ENCODE results near the gene ZNF763. TPM values are rescaled to one million over a fixed set of nuclear protein-coding genes. Genes with fewer than 3 reads are reported as not detected.

The ZNF763 gene
- polyA plus RNA-seq, 3 donors = 1.3 to 2.6 (median 1.7) TPM

GRCh38 chr19:11978492-11979100 is 13.8 kb downstream of the ZNF763 start:
- no peak overlapping the region for H2AFZ ChIP-seq (ENCODE audit: insufficient read depth, low read depth, low read length, poor library complexity, severe bottlenecking)
- no peaks in the 10 kb centered on the region for H3K4me1 ChIP-seq (ENCODE audit: control insufficient read depth in 1 of 2, insufficient read depth in 2 of 2, low read length in 2 of 2)
- Mint-ChIP-seq H3K4me3 (no peak overlapping the region), H3K27me3 (ENCODE audit: low read depth in 3 of 3) (peaks cover 0 to 2% (median 1%) of the 10 kb centered on the region in 3 donors), H3K4me1 (no peaks in the 10 kb centered on the region), H3K27ac (no peak overlapping the region), H3K36me3 (peaks cover 37 to 51% of the 10 kb centered on the region in 2 donors), H3K9me3 (peaks cover 39 to 93% (median 90%) of the 10 kb centered on the region in 7 donors)
- H3K27me3 ChIP-seq (ENCODE audit: control insufficient read depth in 2 of 2, insufficient read depth in 2 of 2, low read length in 2 of 2) = no peaks in the 10 kb centered on the region
- H3K9me3 ChIP-seq (replicated peaks in 1 of 2; ENCODE audit: control insufficient read depth in 1 of 2, insufficient read depth in 1 of 2, low read length in 2 of 2) = peaks cover 75 to 89% of the 10 kb centered on the region in 2 donors
- no peak overlapping the region for H3K9ac ChIP-seq (ENCODE audit: insufficient read depth, low read length, poor library complexity, severe bottlenecking)
- intact Hi-C loops (cut with micrococcal nuclease) = no loop called here
- no peaks in the 10 kb centered on the region for H4K20me1 ChIP-seq (ENCODE audit: insufficient read depth, low read length)
- no peak for TF ChIP-seq CTCF (IDR thresholded peaks at IDR 0.05)
- H3K4me3 ChIP-seq (replicated peaks in 1 of 3; ENCODE audit: low read depth in 2 of 3, low read length in 3 of 3) = peak overlapping the region in 1 of 3 experiments; percentile 42
- no peaks in the 10 kb centered on the region for H3K79me2 ChIP-seq (ENCODE audit: insufficient read depth, low read length)
- H3K4me2 ChIP-seq (replicated peaks; ENCODE audit: extremely low read depth, low read length, poor library complexity, severe bottlenecking) = no peak overlapping the region
- no CpG with 5 or more reads among the region's 9 CpGs for WGBS (ENCODE audit: insufficient coverage)
- DNase-seq = no peak
- H3K27ac ChIP-seq (ENCODE audit: low read depth in 1 of 2, low read length in 2 of 2) = no peak overlapping the region
- peaks cover 13 to 32% of the 10 kb centered on the region in 2 donors for H3K36me3 ChIP-seq (replicated peaks in 1 of 2; ENCODE audit: control insufficient read depth in 1 of 2, insufficient read depth in 2 of 2, low read length in 2 of 2)

GRCh38 chr19:11979527-11979926 is 14.7 kb downstream of the ZNF763 start:
- Histone ChIP-seq H3K9me3 (replicated peaks in 1 of 2; ENCODE audit: control insufficient read depth in 1 of 2, insufficient read depth in 1 of 2, low read length in 2 of 2) (peaks cover 75 to 87% of the 10 kb centered on the region in 2 donors), H2AFZ (ENCODE audit: insufficient read depth, low read depth, low read length, poor library complexity, severe bottlenecking) (no peak overlapping the region), H3K4me3 (replicated peaks in 1 of 3; ENCODE audit: low read depth in 2 of 3, low read length in 3 of 3) (peak overlapping the region in 1 of 3 experiments; percentile 42), H3K27ac (ENCODE audit: low read depth in 1 of 2, low read length in 2 of 2) (no peak overlapping the region), H4K20me1 (ENCODE audit: insufficient read depth, low read length) (no peaks in the 10 kb centered on the region), H3K9ac (ENCODE audit: insufficient read depth, low read length, poor library complexity, severe bottlenecking) (no peak overlapping the region), H3K4me2 (replicated peaks; ENCODE audit: extremely low read depth, low read length, poor library complexity, severe bottlenecking) (no peak overlapping the region), H3K79me2 (ENCODE audit: insufficient read depth, low read length) (no peaks in the 10 kb centered on the region), H3K4me1 (ENCODE audit: control insufficient read depth in 1 of 2, insufficient read depth in 2 of 2, low read length in 2 of 2) (no peaks in the 10 kb centered on the region), H3K36me3 (replicated peaks in 1 of 2; ENCODE audit: control insufficient read depth in 1 of 2, insufficient read depth in 2 of 2, low read length in 2 of 2) (peaks cover 13 to 32% of the 10 kb centered on the region in 2 donors), H3K27me3 (ENCODE audit: control insufficient read depth in 2 of 2, insufficient read depth in 2 of 2, low read length in 2 of 2) (no peaks in the 10 kb centered on the region)
- Mint-ChIP-seq H3K27ac (no peak overlapping the region), H3K9me3 (peaks cover 39 to 92% (median 87%) of the 10 kb centered on the region in 7 donors), H3K27me3 (ENCODE audit: low read depth in 3 of 3) (peaks cover 0 to 3% (median 2%) of the 10 kb centered on the region in 3 donors), H3K36me3 (peaks cover 37 to 51% of the 10 kb centered on the region in 2 donors), H3K4me3 (no peak overlapping the region), H3K4me1 (no peaks in the 10 kb centered on the region)
- TF ChIP-seq CTCF (IDR thresholded peaks at IDR 0.05) = no peak
- intact Hi-C loops (cut with micrococcal nuclease) = no loop called here
- no peak for DNase-seq
- no CpG with 5 or more reads among the region's 4 CpGs for WGBS (ENCODE audit: insufficient coverage)

Measured in CD14-positive monocyte (primary cell).